ENCODE measurements around the gene FAIM.

Gene FAIM

GRCh38 chr3:138588445-138588844, 20.1 kb upstream of the FAIM start:
- Histone ChIP-seq H2BK120ac (ENCODE audit: low read depth, low read length) (no peak overlapping the region), H2AFZ (ENCODE audit: low read depth, low read length) (no peak overlapping the region), H3K4ac (ENCODE audit: low read depth in 1 of 2, low read length in 2 of 2) (no peak overlapping the region), H3K14ac (ENCODE audit: low read length in 2 of 2) (no peak overlapping the region), H3K23ac (ENCODE audit: low read length in 2 of 2) (no peak overlapping the region), H3K4me2 (ENCODE audit: low read length, poor library complexity, severe bottlenecking) (no peak overlapping the region), H3K79me1 (replicated peaks; ENCODE audit: low read length, poor library complexity, severe bottlenecking) (peaks cover 13% of the 10 kb centered on the region), H3K18ac (ENCODE audit: low read depth in 1 of 2, low read length in 2 of 2) (no peak overlapping the region), H3K27me3 (ENCODE audit: control insufficient read depth in 1 of 2, insufficient read depth in 1 of 2, low read length in 2 of 2) (no peaks in the 10 kb centered on the region), H3K4me1 (ENCODE audit: control insufficient read depth, insufficient read depth, low read depth, low read length) (peaks cover 3% of the 10 kb centered on the region), H2BK5ac (ENCODE audit: low read depth, low read length, poor library complexity, severe bottlenecking) (no peak overlapping the region), H2BK15ac (ENCODE audit: low read depth, poor library complexity, severe bottlenecking) (no peak overlapping the region), H3K4me3 (ENCODE audit: insufficient read depth in 1 of 2, low read depth in 1 of 2, low read length in 2 of 2) (no peak overlapping the region), H4K91ac (ENCODE audit: low read length) (no peak overlapping the region), H2AK5ac (ENCODE audit: low read length, severe bottlenecking) (no peak overlapping the region), H4K8ac (ENCODE audit: low read length) (no peak overlapping the region), H3K27ac (ENCODE audit: low read length, poor library complexity, severe bottlenecking) (no peak overlapping the region), H3K9me3 (ENCODE audit: control insufficient read depth, low read length) (no peaks in the 10 kb centered on the region), H2BK12ac (ENCODE audit: low read length in 2 of 2) (no peak overlapping the region), H3K36me3 (ENCODE audit: control insufficient read depth in 1 of 2, insufficient read depth in 2 of 2, low read depth in 1 of 2, low read length in 2 of 2) (peaks cover 0 to 9% of the 10 kb centered on the region in 2 experiments), H3K9ac (ENCODE audit: low read length) (no peak overlapping the region)
- DNase-seq: no peak
- WGBS: 98% methylated on average over 5 of the region's 5 CpGs

- Histone ChIP-seq H3K23ac (ENCODE audit: low read length in 2 of 2) (no peak overlapping the region), H3K14ac (ENCODE audit: low read length in 2 of 2) (no peak overlapping the region), H4K91ac (ENCODE audit: low read length) (no peak overlapping the region), H3K4me1 (ENCODE audit: control insufficient read depth, insufficient read depth, low read depth, low read length) (peaks cover 4% of the 10 kb centered on the region), H3K9me3 (ENCODE audit: control insufficient read depth, low read length) (no peaks in the 10 kb centered on the region), H3K18ac (ENCODE audit: low read depth in 1 of 2, low read length in 2 of 2) (no peak overlapping the region), H4K8ac (ENCODE audit: low read length) (no peak overlapping the region), H2BK12ac (ENCODE audit: low read length in 2 of 2) (no peak overlapping the region), H3K27me3 (ENCODE audit: control insufficient read depth in 1 of 2, insufficient read depth in 1 of 2, low read length in 2 of 2) (no peaks in the 10 kb centered on the region), H3K79me1 (replicated peaks; ENCODE audit: low read length, poor library complexity, severe bottlenecking) (peaks cover 11% of the 10 kb centered on the region), H3K4me3 (ENCODE audit: insufficient read depth in 1 of 2, low read depth in 1 of 2, low read length in 2 of 2) (no peak overlapping the region), H3K9ac (ENCODE audit: low read length) (no peak overlapping the region), H3K27ac (ENCODE audit: low read length, poor library complexity, severe bottlenecking) (no peak overlapping the region), H2BK5ac (ENCODE audit: low read depth, low read length, poor library complexity, severe bottlenecking) (no peak overlapping the region), H2AFZ (ENCODE audit: low read depth, low read length) (no peak overlapping the region), H2BK15ac (ENCODE audit: low read depth, poor library complexity, severe bottlenecking) (no peak overlapping the region), H3K4me2 (ENCODE audit: low read length, poor library complexity, severe bottlenecking) (no peak overlapping the region), H2AK5ac (ENCODE audit: low read length, severe bottlenecking) (no peak overlapping the region), H2BK120ac (ENCODE audit: low read depth, low read length) (no peak overlapping the region), H3K4ac (ENCODE audit: low read depth in 1 of 2, low read length in 2 of 2) (no peak overlapping the region), H3K36me3 (ENCODE audit: control insufficient read depth in 1 of 2, insufficient read depth in 2 of 2, low read depth in 1 of 2, low read length in 2 of 2) (peaks cover 0 to 9% of the 10 kb centered on the region in 2 experiments)
- DNase-seq: no peak
- WGBS: 85% methylated on average over 1 of the region's 1 CpG
Measured at GRCh38 chr3:138591392-138591791, 17.2 kb upstream of the FAIM start.

GRCh38 chr3:138593488-138594149, 15.0 kb upstream of the FAIM start:
- Histone ChIP-seq H4K91ac (ENCODE audit: low read length) (peak overlapping the region; percentile 53), H3K18ac (ENCODE audit: low read depth in 1 of 2, low read length in 2 of 2) (peak overlapping the region in 1 of 2 experiments; percentile 40), H2AK5ac (ENCODE audit: low read length, severe bottlenecking) (no peak overlapping the region), H2BK15ac (ENCODE audit: low read depth, poor library complexity, severe bottlenecking) (peak overlapping the region; percentile 21), H2AFZ (ENCODE audit: low read depth, low read length) (peak overlapping the region; percentile 92), H3K4ac (ENCODE audit: low read depth in 1 of 2, low read length in 2 of 2) (no peak overlapping the region), H3K27me3 (ENCODE audit: control insufficient read depth in 1 of 2, insufficient read depth in 1 of 2, low read length in 2 of 2) (no peaks in the 10 kb centered on the region), H3K79me1 (replicated peaks; ENCODE audit: low read length, poor library complexity, severe bottlenecking) (peaks cover 10% of the 10 kb centered on the region), H2BK5ac (ENCODE audit: low read depth, low read length, poor library complexity, severe bottlenecking) (no peak overlapping the region), H3K4me1 (ENCODE audit: control insufficient read depth, insufficient read depth, low read depth, low read length) (peaks cover 5% of the 10 kb centered on the region), H3K9ac (ENCODE audit: low read length) (peak overlapping the region; percentile 92), H3K9me3 (ENCODE audit: control insufficient read depth, low read length) (no peaks in the 10 kb centered on the region), H3K27ac (ENCODE audit: low read length, poor library complexity, severe bottlenecking) (peak overlapping the region; percentile 54), H2BK12ac (ENCODE audit: low read length in 2 of 2) (no peak overlapping the region), H3K4me2 (ENCODE audit: low read length, poor library complexity, severe bottlenecking) (peak overlapping the region; percentile 61), H3K23ac (ENCODE audit: low read length in 2 of 2) (no peak overlapping the region), H3K36me3 (ENCODE audit: control insufficient read depth in 1 of 2, insufficient read depth in 2 of 2, low read depth in 1 of 2, low read length in 2 of 2) (peaks cover 0 to 6% of the 10 kb centered on the region in 2 experiments), H2BK120ac (ENCODE audit: low read depth, low read length) (no peak overlapping the region), H3K14ac (ENCODE audit: low read length in 2 of 2) (no peak overlapping the region), H4K8ac (ENCODE audit: low read length) (no peak overlapping the region), H3K4me3 (ENCODE audit: insufficient read depth in 1 of 2, low read depth in 1 of 2, low read length in 2 of 2) (peak overlapping the region; percentile 72 to 92)
- WGBS: 16% methylated on average over 21 of the region's 22 CpGs
- no peak for DNase-seq

- H2BK120ac ChIP-seq (ENCODE audit: low read depth, low read length): no peak within 1 kb of the TSS
- H2AK5ac ChIP-seq (ENCODE audit: low read length, severe bottlenecking): peak within 1 kb of the TSS; percentile 81
- peaks cover 0 to 6% of the 10 kb centered on the region in 2 experiments for H3K36me3 ChIP-seq (ENCODE audit: control insufficient read depth in 1 of 2, insufficient read depth in 2 of 2, low read depth in 1 of 2, low read length in 2 of 2)
- H4K8ac ChIP-seq (ENCODE audit: low read length): peak within 1 kb of the TSS; percentile 24
- no peaks in the 10 kb centered on the region for H3K27me3 ChIP-seq (ENCODE audit: control insufficient read depth in 1 of 2, insufficient read depth in 1 of 2, low read length in 2 of 2)
- peak within 1 kb of the TSS; percentile 53 for H4K91ac ChIP-seq (ENCODE audit: low read length)
- WGBS: under 1% methylated on average over 49 of the region's 52 CpGs
- peak; percentile 95 for DNase-seq
- H3K79me1 ChIP-seq (replicated peaks; ENCODE audit: low read length, poor library complexity, severe bottlenecking): peaks cover 10% of the 10 kb centered on the region
- H3K9ac ChIP-seq (ENCODE audit: low read length): peak within 1 kb of the TSS; percentile 92
- H3K4me2 ChIP-seq (ENCODE audit: low read length, poor library complexity, severe bottlenecking): peak within 1 kb of the TSS; percentile 72
- no peak within 1 kb of the TSS for H3K14ac ChIP-seq (ENCODE audit: low read length in 2 of 2)
- peak within 1 kb of the TSS; percentile 25 to 40 for H3K18ac ChIP-seq (ENCODE audit: low read depth in 1 of 2, low read length in 2 of 2)
- H3K9me3 ChIP-seq (ENCODE audit: control insufficient read depth, low read length): no peaks in the 10 kb centered on the region
- peak within 1 kb of the TSS in 1 of 2 experiments; percentile 23 for H2BK12ac ChIP-seq (ENCODE audit: low read length in 2 of 2)
- H2AFZ ChIP-seq (ENCODE audit: low read depth, low read length): peak within 1 kb of the TSS; percentile 92
- no peak within 1 kb of the TSS for H3K23ac ChIP-seq (ENCODE audit: low read length in 2 of 2)
- H3K4ac ChIP-seq (ENCODE audit: low read depth in 1 of 2, low read length in 2 of 2): no peak within 1 kb of the TSS
- H2BK15ac ChIP-seq (ENCODE audit: low read depth, poor library complexity, severe bottlenecking): peak within 1 kb of the TSS; percentile 21
- H2BK5ac ChIP-seq (ENCODE audit: low read depth, low read length, poor library complexity, severe bottlenecking): no peak within 1 kb of the TSS
- peaks cover 5% of the 10 kb centered on the region for H3K4me1 ChIP-seq (ENCODE audit: control insufficient read depth, insufficient read depth, low read depth, low read length)
- peak within 1 kb of the TSS; percentile 72 to 92 for H3K4me3 ChIP-seq (ENCODE audit: insufficient read depth in 1 of 2, low read depth in 1 of 2, low read length in 2 of 2)
- peak within 1 kb of the TSS; percentile 70 for H3K27ac ChIP-seq (ENCODE audit: low read length, poor library complexity, severe bottlenecking)
Measured at GRCh38 chr3:138594150-138594934, 14.2 kb upstream of the FAIM start, which contains the start of gene CEP70. CEP70 (minus strand) TSS chr3:138594260; CDS start chr3:138572927, 21,333 bp downstream.

All from mesenchymal stem cell (in vitro differentiated cells and primary cell).